ENCODE data around the gene HABP2.
A peak's percentile ranks its signal among the peaks of the same experiment; 100 is the strongest.

Gene HABP2

GRCh38 chr10:113609704-113610108 lies 56.9 kb downstream of the HABP2 start:
- DNase-seq, result peak; percentile 22

GRCh38 chr10:113610631-113611601 lies 58.1 kb downstream of the HABP2 start:
- no peak for DNase-seq

DNA sequence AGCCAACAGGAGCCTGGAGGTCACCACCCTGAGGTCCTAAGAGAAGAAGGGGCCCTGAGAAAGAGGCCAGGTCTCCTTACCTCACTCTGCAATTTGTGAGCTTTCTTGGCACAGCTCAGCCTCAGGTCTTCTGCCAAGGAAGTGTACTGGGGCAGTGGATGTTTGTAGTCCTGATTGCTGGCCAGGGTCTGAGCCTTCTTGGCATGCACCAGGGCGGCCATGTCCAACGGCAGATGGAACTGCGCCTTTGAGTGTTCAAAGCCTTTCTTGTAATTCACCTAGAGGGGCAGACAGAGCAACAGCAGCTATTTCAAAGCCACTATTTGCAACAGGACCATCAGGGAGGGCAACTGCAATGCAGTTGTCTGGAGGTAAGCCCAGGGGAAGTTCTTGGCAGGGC lies 59.3 kb downstream of the HABP2 start:
- DNase-seq, result no peak

DNA sequence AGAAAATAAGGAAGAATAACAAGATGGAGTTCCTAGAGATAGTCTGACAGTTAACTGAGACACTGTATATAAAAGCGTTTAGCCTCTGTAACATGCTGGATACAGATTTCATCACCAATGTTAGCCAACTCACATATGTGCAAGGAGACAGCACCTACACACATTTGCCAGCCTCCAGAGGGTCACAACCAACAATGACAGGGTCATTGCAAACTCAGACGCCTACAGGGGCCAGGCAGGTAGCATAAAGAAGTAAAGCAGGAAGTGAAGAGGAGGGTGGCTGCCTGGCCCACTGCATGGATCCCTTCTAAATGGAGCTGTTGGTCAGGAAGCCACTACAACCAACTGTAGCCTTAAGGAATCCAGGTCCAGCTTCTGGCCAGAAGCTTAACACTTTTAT lies 60.6 kb downstream of the HABP2 start:
- no peak for DNase-seq

GRCh38 chr10:113613977-113614690 lies 61.3 kb downstream of the HABP2 start:
- DNase-seq, result no peak

DNA sequence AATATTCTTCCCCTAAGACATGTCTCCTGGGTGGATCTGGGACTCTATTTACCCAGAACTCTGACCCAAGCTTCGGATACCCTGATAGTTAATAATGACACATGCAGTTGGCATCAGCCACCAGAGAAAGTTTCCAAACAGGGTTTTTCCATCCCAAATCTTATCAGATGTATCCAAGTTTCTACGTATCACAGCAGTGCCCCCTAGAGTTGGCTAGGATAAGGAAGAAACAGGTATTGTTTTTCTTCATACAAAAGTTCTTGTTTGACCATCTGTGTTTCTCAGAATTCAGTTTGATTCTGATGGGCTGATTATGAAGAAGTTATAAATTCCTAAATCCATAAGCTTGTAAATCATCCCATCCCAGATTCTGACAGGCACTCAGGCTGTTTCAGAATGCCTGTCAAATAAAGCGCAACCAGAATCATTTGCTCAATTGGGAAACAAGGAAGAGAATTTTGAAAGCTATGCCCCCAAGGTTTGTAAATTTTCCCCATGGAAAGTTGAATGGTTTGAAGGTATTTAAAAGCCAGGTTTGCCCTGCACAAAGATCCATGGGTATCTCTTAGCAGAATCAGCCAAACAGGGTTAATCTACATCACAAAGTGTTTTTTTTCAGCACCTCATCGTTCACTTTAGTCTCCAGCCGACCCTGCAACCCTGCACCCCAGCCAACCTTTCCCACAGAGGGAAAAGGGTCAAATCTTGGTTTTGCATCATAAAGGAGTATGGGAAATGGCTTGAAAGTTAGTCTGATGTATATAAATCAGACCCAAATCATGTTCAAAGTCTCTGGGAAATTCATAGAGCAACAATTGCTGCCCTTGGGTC lies 63.6 kb downstream of the HABP2 start:
- peak; percentile 6 for DNase-seq

DNA sequence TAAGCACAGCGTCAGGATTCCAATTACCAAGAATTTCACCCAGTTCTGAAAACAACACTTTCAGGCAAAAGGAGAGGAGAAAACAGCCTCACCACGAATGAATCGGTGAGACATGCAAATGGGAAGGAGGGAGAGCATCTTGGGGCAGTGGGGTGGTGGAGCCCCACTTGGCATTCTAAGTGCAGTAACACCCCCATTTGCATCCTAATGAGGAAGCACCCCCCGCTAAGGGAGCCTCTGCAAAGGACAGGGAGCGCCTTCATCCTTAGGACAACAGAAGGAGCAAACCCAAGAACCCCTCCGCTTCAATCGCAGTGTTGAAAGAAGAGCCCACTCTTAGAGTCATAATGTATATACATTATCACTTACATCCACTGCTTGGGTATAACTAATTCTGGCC lies 64.2 kb downstream of the HABP2 start:
- DNase-seq, result no peak

GRCh38 chr10:113618338-113618737 lies 65.5 kb downstream of the HABP2 start:
- DNase-seq, result no peak

DNA sequence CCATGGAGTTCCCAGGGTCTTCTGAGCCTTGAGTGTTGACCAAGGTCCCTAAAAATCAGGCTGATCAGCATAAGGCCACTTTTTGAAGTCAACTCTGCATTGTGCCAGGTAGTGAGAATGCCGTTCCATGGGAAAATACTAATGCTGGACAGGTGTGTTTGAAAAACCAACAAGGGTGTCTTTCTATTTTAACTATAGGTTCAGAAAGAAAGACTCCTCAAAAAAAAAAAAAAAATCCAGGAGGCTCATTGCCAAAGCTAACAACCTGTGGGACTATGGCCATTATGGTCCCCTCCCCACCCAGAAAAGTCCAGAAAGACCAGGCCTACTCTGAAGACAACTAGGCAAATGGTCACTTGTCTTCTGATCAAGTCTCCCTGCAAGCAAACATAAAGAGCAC lies 66.5 kb downstream of the HABP2 start:
- no peak for DNase-seq

- no peak for DNase-seq
Measured at GRCh38 chr10:113620511-113620910, 67.7 kb downstream of the HABP2 start.

GRCh38 chr10:113620936-113621335 lies 68.1 kb downstream of the HABP2 start:
- DNase-seq, result no peak

DNA sequence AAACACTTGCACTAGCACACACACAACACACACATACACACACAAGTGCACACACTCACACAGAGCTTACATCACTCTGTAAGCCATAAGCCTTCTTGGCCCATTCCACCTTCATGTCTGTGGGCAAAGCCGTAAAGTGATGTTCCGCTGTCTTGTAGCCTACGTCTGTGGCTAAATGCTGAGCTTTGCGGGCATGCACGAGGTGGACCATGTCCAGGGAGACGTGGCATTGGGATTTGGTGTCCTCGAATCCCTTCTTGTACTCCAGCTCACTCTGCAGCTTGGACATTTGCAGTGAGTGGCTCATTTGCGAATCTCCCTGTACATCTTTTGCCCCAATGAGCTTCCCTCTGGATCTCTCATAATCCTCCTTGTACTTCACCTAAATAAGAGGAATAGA lies 68.9 kb downstream of the HABP2 start:
- no peak for DNase-seq

GRCh38 chr10:113622831-113623230 lies 70.0 kb downstream of the HABP2 start:
- DNase-seq, result no peak

DNA sequence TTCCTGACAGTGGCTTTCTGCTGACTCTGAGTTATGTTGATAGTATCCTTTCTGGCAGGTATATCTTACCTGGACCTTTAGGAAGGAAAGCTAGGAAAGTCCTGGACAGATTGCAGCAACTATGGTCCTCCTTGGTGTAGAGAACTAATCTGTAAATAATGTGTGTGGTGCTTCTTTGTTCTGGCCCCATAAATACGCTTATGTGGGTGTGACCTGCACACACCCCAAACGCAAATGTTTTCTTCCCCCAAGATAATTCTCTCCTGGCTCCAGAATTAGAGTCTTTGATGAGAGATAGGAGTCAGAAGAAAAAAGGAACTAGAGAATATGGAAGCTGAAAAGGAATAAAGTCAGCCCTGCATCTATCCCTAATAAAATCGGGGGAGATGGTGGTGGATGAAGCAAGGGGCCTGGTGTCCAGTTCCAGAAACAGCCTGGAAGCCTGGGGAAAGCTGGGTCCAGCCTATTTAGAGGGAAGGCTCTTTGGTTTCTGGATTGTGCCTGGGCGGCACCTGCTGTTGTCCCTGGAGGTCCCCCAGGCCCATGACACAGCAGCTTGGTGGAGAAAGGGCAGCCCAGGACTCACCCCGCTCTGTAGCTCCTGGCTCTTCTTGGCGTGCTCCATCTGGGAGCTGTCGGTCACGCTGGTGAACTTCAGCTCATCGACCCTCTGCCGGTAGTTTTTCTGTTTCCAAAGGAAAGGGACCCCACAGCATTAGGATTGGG lies 72.8 kb downstream of the HABP2 start:
- DNase-seq, result no peak

GRCh38 chr10:113626809-113627355 lies 74.0 kb downstream of the HABP2 start:
- DNase-seq, result no peak

- DNase-seq, result no peak
Measured at GRCh38 chr10:113627836-113628235, 75.0 kb downstream of the HABP2 start.

GRCh38 chr10:113628607-113629153 lies 75.8 kb downstream of the HABP2 start:
- DNase-seq, result no peak

GRCh38 chr10:113630929-113631533 lies 78.2 kb downstream of the HABP2 start:
- no peak for DNase-seq

DNA sequence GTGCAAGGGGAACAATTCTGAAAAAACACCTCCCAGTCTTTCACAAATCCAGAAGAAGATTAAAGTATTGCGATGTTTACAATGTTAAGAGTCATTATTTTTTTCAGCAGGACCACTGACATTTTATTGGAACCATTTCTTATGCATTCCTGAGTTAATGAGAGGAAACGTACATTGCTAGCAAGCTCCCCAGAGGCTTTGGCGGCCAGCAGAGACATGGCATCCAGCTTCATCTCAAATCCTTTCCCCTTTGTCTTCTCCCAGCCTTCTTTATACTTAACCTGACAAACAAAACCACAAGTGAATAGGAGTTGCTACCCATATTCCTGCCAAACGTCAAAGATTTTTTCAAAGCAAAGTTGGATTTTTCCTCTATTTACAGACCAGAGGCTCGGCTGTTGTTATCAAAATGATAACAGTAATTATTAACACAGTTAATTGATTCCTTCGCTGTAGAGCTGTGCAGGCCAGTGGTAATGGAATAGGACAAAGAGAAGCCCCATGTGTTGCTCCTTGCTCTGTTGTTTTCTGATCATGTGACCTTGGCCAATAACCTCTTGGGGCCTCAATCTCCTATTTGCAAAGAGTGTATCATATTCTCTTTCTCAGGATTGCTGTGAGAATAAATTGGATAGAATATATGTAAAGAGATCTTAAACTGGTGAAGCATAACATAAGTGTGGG lies 79.0 kb downstream of the HABP2 start:
- DNase-seq, result no peak

All from fibroblast of upper back skin (primary cell).